Ecto neural progenitor cell (in vitro differentiated cells): ENCODE measurements around the gene ZSCAN20.
"Not testable (repeated sequence)": the region's sequence is repeated elsewhere in the genome, so short reads cannot be mapped to it uniquely, and the experiment has no call there.

Experiments used
- DNase-seq: peaks from one replicate; pipeline ENCODE4 v3.0.0-alpha.2; 2018; ENCODE audit warnings: low spot score

ZSCAN20 gene

GRCh38 chr1:33488624-33489023 lies 16.2 kb downstream of the ZSCAN20 start:
- no peak for DNase-seq

GRCh38 chr1:33494929-33495328 lies 22.5 kb downstream of the ZSCAN20 start:
- no peak for DNase-seq

GRCh38 chr1:33497410-33497809 lies 25.0 kb downstream of the ZSCAN20 start:
- DNase-seq: no peak

- no peak for DNase-seq
Observed at GRCh38 chr1:33500547-33500946, 28.1 kb downstream of the ZSCAN20 start.

GRCh38 chr1:33501309-33501708 lies 28.9 kb downstream of the ZSCAN20 start:
- no peak for DNase-seq

GRCh38 chr1:33501774-33502173 lies 29.3 kb downstream of the ZSCAN20 start:
- no peak for DNase-seq

GRCh38 chr1:33502726-33503125 lies 30.3 kb downstream of the ZSCAN20 start:
- DNase-seq: no peak

GRCh38 chr1:33503506-33503905 lies 31.1 kb downstream of the ZSCAN20 start:
- DNase-seq: no peak

GRCh38 chr1:33507661-33508060 lies 35.2 kb downstream of the ZSCAN20 start:
- no peak for DNase-seq

- no peak for DNase-seq
Observed at GRCh38 chr1:33508151-33508550, 35.7 kb downstream of the ZSCAN20 start.

- not testable (repeated sequence) for DNase-seq
Observed at GRCh38 chr1:33509276-33509675, 36.8 kb downstream of the ZSCAN20 start.

GRCh38 chr1:33512226-33513011 lies 40.0 kb downstream of the ZSCAN20 start:
- no peak for DNase-seq

- DNase-seq: no peak
Observed at GRCh38 chr1:33515112-33515511, 42.7 kb downstream of the ZSCAN20 start.

- DNase-seq: no peak
Observed at GRCh38 chr1:33515607-33516006, 43.2 kb downstream of the ZSCAN20 start.

- no peak for DNase-seq
Observed at GRCh38 chr1:33516428-33516827, 44.0 kb downstream of the ZSCAN20 start.

GRCh38 chr1:33516891-33517567 lies 44.6 kb downstream of the ZSCAN20 start:
- DNase-seq: no peak

- no peak for DNase-seq
Observed at GRCh38 chr1:33517596-33518250, 45.3 kb downstream of the ZSCAN20 start.

GRCh38 chr1:33519240-33519884 lies 46.9 kb downstream of the ZSCAN20 start:
- DNase-seq: no peak

- no peak for DNase-seq
Observed at GRCh38 chr1:33524586-33524985, 52.1 kb downstream of the ZSCAN20 start.

- no peak for DNase-seq
Observed at GRCh38 chr1:33527934-33528333, 55.5 kb downstream of the ZSCAN20 start.

- DNase-seq: no peak
Observed at GRCh38 chr1:33529957-33530356, 57.5 kb downstream of the ZSCAN20 start.

- no peak for DNase-seq
Observed at GRCh38 chr1:33532250-33532649, 59.8 kb downstream of the ZSCAN20 start.

- DNase-seq: no peak
Observed at GRCh38 chr1:33532936-33533335, 60.5 kb downstream of the ZSCAN20 start.
